H9 (cell line): Measurements from ENCODE around the gene MBNL1. TPM values are rescaled to one million over a fixed set of nuclear protein-coding genes. Genes with fewer than 3 reads are reported as not detected.

Source experiments
- DNase-seq: peaks from one replicate; pipeline ENCODE4 v3.0.0-alpha.2; 2017
- H2AFZ ChIP-seq: one replicate; pipeline ENCODE4 v1.6.1; 2013; ENCODE audit warnings: mild to moderate bottlenecking, low read length, control low read depth, moderate library complexity
- H2AK5ac ChIP-seq: 2 replicates; pipeline ENCODE4 v1.6.1; 2013; ENCODE audit warnings: low read length, control low read depth, mixed read lengths; ENCODE audit not compliant: insufficient read length
- H2BK120ac ChIP-seq: one replicate; pipeline ENCODE4 v1.6.1; 2013; ENCODE audit warnings: low read depth, mild to moderate bottlenecking, low read length, control low read depth, inconsistent platforms; ENCODE audit not compliant: poor library complexity, severe bottlenecking
- H2BK12ac ChIP-seq: 2 replicates; pipeline ENCODE4 v1.6.1; 2013; ENCODE audit warnings: low read length, control low read depth, mixed read lengths, low read depth; ENCODE audit not compliant: insufficient read length
- H2BK15ac ChIP-seq: 2 replicates; pipeline ENCODE4 v1.6.1; 2013; ENCODE audit warnings: low read depth, low read length, control low read depth
- H2BK20ac ChIP-seq: one replicate; pipeline ENCODE4 v1.6.1; 2013; ENCODE audit warnings: low read depth, mild to moderate bottlenecking, low read length, control low read depth, inconsistent platforms; ENCODE audit not compliant: poor library complexity, severe bottlenecking
- H2BK5ac ChIP-seq: 2 replicates; pipeline ENCODE4 v1.6.1; 2013; ENCODE audit warnings: low read length, control low read depth, mixed read lengths; ENCODE audit not compliant: insufficient read length
- H3K14ac ChIP-seq: 2 replicates; pipeline ENCODE4 v1.6.1; 2013; ENCODE audit warnings: low read length, control low read depth; ENCODE audit not compliant: insufficient read depth
- H3K18ac ChIP-seq: 2 replicates; pipeline ENCODE4 v1.6.1; 2013; ENCODE audit warnings: low read depth, mild to moderate bottlenecking, mixed read lengths, low read length, control low read depth; ENCODE audit not compliant: insufficient read length
- H3K23ac ChIP-seq: 2 replicates; pipeline ENCODE4 v1.6.1; 2013; ENCODE audit warnings: low read length, control low read depth, mixed read lengths, low read depth; ENCODE audit not compliant: insufficient read length
- H3K23me2 ChIP-seq: 2 replicates; pipeline ENCODE4 v1.6.1; 2013; ENCODE audit warnings: low read depth, mild to moderate bottlenecking, mixed read lengths, low read length, control low read depth; ENCODE audit not compliant: insufficient read length, poor library complexity, severe bottlenecking
- H3K27ac ChIP-seq: 2 replicates; pipeline ENCODE4 v1.5.1; 2013; ENCODE audit warnings: low read length, control low read depth, mixed read lengths, low read depth; ENCODE audit not compliant: insufficient read length
- H3K27me3 ChIP-seq: 2 replicates; pipeline ENCODE4 v1.6.1; 2013; ENCODE audit warnings: low read length, control low read depth, inconsistent platforms; ENCODE audit not compliant: insufficient read depth
- H3K4ac ChIP-seq: 2 replicates; pipeline ENCODE4 v1.6.1; 2013; ENCODE audit warnings: low read depth, mild to moderate bottlenecking, control low read depth, inconsistent platforms, low read length, moderate library complexity
- H3K4me1 ChIP-seq: 2 replicates; pipeline ENCODE4 v1.6.1; 2013; ENCODE audit warnings: low read length, control low read depth, inconsistent platforms; ENCODE audit not compliant: insufficient read depth
- H3K4me2 ChIP-seq: 2 replicates; pipeline ENCODE4 v1.6.1; 2013; ENCODE audit warnings: low read length, control low read depth, mixed read lengths; ENCODE audit not compliant: insufficient read length, insufficient read depth
- H3K56ac ChIP-seq: 2 replicates; pipeline ENCODE4 v1.6.1; 2013; ENCODE audit warnings: low read depth, mild to moderate bottlenecking, mixed read lengths, low read length, control low read depth; ENCODE audit not compliant: insufficient read length
- H3K79me1 ChIP-seq: 2 replicates; pipeline ENCODE4 v1.6.1; 2013; ENCODE audit warnings: low read depth, mild to moderate bottlenecking, moderate library complexity, low read length, control low read depth, inconsistent platforms; ENCODE audit not compliant: insufficient read depth, poor library complexity, severe bottlenecking
- H3K79me2 ChIP-seq: 2 replicates; pipeline ENCODE4 v1.6.1; 2013; ENCODE audit warnings: low read length, control low read depth, inconsistent platforms; ENCODE audit not compliant: insufficient read depth
- H3K9ac ChIP-seq: 2 replicates; pipeline ENCODE4 v1.6.1; 2013; ENCODE audit warnings: low read length, control low read depth, mixed read lengths; ENCODE audit not compliant: insufficient read length; ENCODE audit errors: extremely low read depth
- H3K9me3 ChIP-seq: one replicate; pipeline ENCODE4 v1.6.1; 2013; ENCODE audit warnings: low read depth, low read length, inconsistent platforms; ENCODE audit not compliant: control insufficient read depth
- H3T11ph ChIP-seq: one replicate; pipeline ENCODE4 v1.6.1; 2013; ENCODE audit warnings: mild to moderate bottlenecking, low read length, control low read depth, inconsistent platforms
- H4K20me1 ChIP-seq: one replicate; pipeline ENCODE4 v1.6.1; 2013; ENCODE audit not compliant: control insufficient read depth, insufficient read length, insufficient read depth
- H4K5ac ChIP-seq: 2 replicates; pipeline ENCODE4 v1.6.1; 2013; ENCODE audit warnings: low read depth, mild to moderate bottlenecking, mixed read lengths, low read length, control low read depth; ENCODE audit not compliant: insufficient read length
- H4K8ac ChIP-seq: replicated peaks from 2 replicates; pipeline ENCODE4 v1.6.1; 2013; ENCODE audit warnings: low read length, control low read depth, mixed read lengths, low read depth; ENCODE audit not compliant: insufficient read length
- H4K91ac ChIP-seq: 2 replicates; pipeline ENCODE4 v1.6.1; 2013; ENCODE audit warnings: low read depth, mild to moderate bottlenecking, moderate library complexity, mixed read lengths, low read length, control low read depth; ENCODE audit not compliant: insufficient read length
- H3K27ac Mint-ChIP-seq, 3 experiments: 2 replicates in 2 of 3; 3 replicates in 1 of 3; pipeline ENCODE4 v1.8.0; 2020 to 2021; ENCODE audit warnings: mixed read lengths in 3 of 3, mild to moderate bottlenecking in 1 of 3, moderate library complexity in 1 of 3
- H3K27me3 Mint-ChIP-seq: 2 replicates; pipeline ENCODE4 v1.8.0; 2021; ENCODE audit warnings: low read depth, mild to moderate bottlenecking, moderate library complexity, mixed read lengths
- H3K36me3 Mint-ChIP-seq, 3 experiments: 2 replicates in 2 of 3; 3 replicates in 1 of 3; pipeline ENCODE4 v1.8.0; 2020 to 2021; ENCODE audit warnings: low read depth in 3 of 3, mixed read lengths in 3 of 3; ENCODE audit not compliant: insufficient read depth in 1 of 3
- H3K4me1 Mint-ChIP-seq, 2 experiments: 2 replicates each; pipeline ENCODE4 v1.8.0; 2020; ENCODE audit warnings: mixed read lengths in 2 of 2
- H3K4me3 Mint-ChIP-seq, 2 experiments: 2 replicates in 1 of 2; 3 replicates in 1 of 2; pipeline ENCODE4 v1.8.0; 2020 to 2021; ENCODE audit warnings: mild to moderate bottlenecking in 2 of 2, mixed read lengths in 2 of 2, moderate library complexity in 1 of 2
- H3K9me3 Mint-ChIP-seq, 2 experiments: 2 replicates in 1 of 2; 3 replicates in 1 of 2; pipeline ENCODE4 v1.8.0; 2020; ENCODE audit warnings: mild to moderate bottlenecking in 2 of 2, mixed read lengths in 2 of 2, moderate library complexity in 1 of 2
- WGBS: extraction: QIAGEN DNeasy Blood & Tissue Kit; methylation state at CpG from one replicate; pipeline ENCODE4 v1.1.7; 2013; ENCODE audit warnings: missing lambda C conversion rate, low lambda C conversion rate, mixed read lengths; ENCODE audit not compliant: insufficient read length; ENCODE audit errors: extremely low coverage; 5-methylcytosine and 5-hydroxymethylcytosine counted together
- total RNA-seq: library from RNA; stranded (reverse); gene quantifications from 2 replicates; pipeline ENCODE4 v1.2.1, GENCODE V29; 2021
- TF ChIP-seq, protein P1 (sequence below): fragments of 200-600 bp; sonication (generic); conservative IDR thresholded peaks from 3 replicates; pipeline ENCODE4 v1.8.0; 2021; ENCODE audit warnings: antibody characterized with exemption, mild to moderate bottlenecking

MBNL1 gene
- total RNA-seq, 1 experiment from 2014 or later: 14.9 TPM

DNA sequence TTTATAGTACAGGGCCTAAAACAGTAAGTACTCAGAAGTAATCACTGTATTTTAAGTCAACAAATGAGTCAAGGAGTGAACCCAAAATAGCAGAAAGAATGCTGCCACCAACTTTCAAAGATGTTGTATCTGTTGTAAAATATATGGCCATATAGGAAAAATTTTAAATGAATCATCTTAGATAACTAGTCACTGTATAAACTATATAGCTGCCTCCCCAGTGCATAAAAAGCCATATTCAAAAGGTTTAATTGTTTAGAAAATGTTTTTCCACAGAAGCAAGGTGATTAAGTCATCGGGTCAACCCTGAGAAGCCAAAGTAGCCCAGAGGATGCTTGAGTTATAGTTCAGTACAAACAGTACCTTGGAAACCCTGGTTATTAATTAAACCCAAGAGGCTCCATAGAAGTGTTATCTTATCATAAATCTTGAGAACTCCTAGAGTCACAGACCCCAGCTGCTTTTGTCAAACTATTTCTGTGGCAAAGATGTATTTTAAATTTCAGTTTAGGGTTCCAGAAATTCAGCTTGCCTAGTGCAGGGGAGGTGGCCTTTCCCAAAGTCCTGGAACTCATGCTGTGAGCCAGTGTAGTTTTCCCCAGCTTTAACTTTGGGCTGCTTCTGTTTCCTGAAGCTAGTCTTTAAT lies 39.2 kb downstream of the MBNL1 start:
- no peak overlapping the region for H3K4me2 ChIP-seq
- no peak overlapping the region for H3K23ac ChIP-seq
- H3K14ac ChIP-seq: no peak overlapping the region
- no peak overlapping the region for H2BK20ac ChIP-seq
- H3K4me1 ChIP-seq: peaks cover 13% of the 10 kb centered on the region; the same call in 1 of the 2 replicates
- Mint-ChIP-seq H3K36me3 (peaks cover 0 to 2% (median 0%) of the 10 kb centered on the region in 3 experiments; a peak in 1 of 7 replicates), H3K27ac (peak overlapping the region in 2 of 3 experiments; percentile 47 to 65; a peak in 3 of 7 replicates), H3K9me3 (no peaks in the 10 kb centered on the region), H3K4me3 (no peak overlapping the region), H3K4me1 (peaks cover 52 to 59% of the 10 kb centered on the region in 2 experiments), H3K27me3 (no peaks in the 10 kb centered on the region)
- H2BK12ac ChIP-seq: no peak overlapping the region
- no peak overlapping the region for H2BK15ac ChIP-seq
- no peak overlapping the region for H3K18ac ChIP-seq
- H3K79me1 ChIP-seq: no peaks in the 10 kb centered on the region
- no peak overlapping the region for H3T11ph ChIP-seq
- DNase-seq: no peak
- no peaks in the 10 kb centered on the region for H3K23me2 ChIP-seq
- no peaks in the 10 kb centered on the region for H3K27me3 ChIP-seq
- no peak overlapping the region for H3K27ac ChIP-seq
- no peaks in the 10 kb centered on the region for H4K20me1 ChIP-seq
- no peak overlapping the region for H3K9ac ChIP-seq
- no peak overlapping the region for H2BK5ac ChIP-seq
- TF ChIP-seq, protein P1, sequence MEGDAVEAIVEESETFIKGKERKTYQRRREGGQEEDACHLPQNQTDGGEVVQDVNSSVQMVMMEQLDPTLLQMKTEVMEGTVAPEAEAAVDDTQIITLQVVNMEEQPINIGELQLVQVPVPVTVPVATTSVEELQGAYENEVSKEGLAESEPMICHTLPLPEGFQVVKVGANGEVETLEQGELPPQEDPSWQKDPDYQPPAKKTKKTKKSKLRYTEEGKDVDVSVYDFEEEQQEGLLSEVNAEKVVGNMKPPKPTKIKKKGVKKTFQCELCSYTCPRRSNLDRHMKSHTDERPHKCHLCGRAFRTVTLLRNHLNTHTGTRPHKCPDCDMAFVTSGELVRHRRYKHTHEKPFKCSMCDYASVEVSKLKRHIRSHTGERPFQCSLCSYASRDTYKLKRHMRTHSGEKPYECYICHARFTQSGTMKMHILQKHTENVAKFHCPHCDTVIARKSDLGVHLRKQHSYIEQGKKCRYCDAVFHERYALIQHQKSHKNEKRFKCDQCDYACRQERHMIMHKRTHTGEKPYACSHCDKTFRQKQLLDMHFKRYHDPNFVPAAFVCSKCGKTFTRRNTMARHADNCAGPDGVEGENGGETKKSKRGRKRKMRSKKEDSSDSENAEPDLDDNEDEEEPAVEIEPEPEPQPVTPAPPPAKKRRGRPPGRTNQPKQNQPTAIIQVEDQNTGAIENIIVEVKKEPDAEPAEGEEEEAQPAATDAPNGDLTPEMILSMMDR: no peak
- no CpG with 5 or more reads among the region's 1 CpG for WGBS
- H4K91ac ChIP-seq: no peak overlapping the region
- H2AFZ ChIP-seq: no peak overlapping the region
- H3K4ac ChIP-seq: no peak overlapping the region
- no peak overlapping the region for H2BK120ac ChIP-seq
- no peak overlapping the region for H3K56ac ChIP-seq
- H3K79me2 ChIP-seq: no peaks in the 10 kb centered on the region; the same call in 1 of the 2 replicates
- H4K8ac ChIP-seq: no peak overlapping the region
- no peaks in the 10 kb centered on the region for H3K9me3 ChIP-seq
- no peak overlapping the region for H2AK5ac ChIP-seq
- H4K5ac ChIP-seq: no peak overlapping the region
